DND-41 (cell line): ENCODE results near the gene RHOJ.

Source experiments
- EZH2 ChIP-seq: IDR thresholded peaks from 3 replicates; pipeline ENCODE4 v1.6.1; 2012; ENCODE audit warnings: borderline replicate concordance, low read depth, mild to moderate bottlenecking, moderate library complexity, low read length, inconsistent platforms; ENCODE audit not compliant: severe bottlenecking
- TF ChIP-seq, protein P1 (sequence below): IDR thresholded peaks from 2 replicates; pipeline ENCODE4 v1.5.1; 2012; ENCODE audit warnings: borderline replicate concordance, low read length, moderate library complexity, mild to moderate bottlenecking; ENCODE audit not compliant: poor library complexity, severe bottlenecking; ENCODE audit errors: extremely low read depth

DNA sequence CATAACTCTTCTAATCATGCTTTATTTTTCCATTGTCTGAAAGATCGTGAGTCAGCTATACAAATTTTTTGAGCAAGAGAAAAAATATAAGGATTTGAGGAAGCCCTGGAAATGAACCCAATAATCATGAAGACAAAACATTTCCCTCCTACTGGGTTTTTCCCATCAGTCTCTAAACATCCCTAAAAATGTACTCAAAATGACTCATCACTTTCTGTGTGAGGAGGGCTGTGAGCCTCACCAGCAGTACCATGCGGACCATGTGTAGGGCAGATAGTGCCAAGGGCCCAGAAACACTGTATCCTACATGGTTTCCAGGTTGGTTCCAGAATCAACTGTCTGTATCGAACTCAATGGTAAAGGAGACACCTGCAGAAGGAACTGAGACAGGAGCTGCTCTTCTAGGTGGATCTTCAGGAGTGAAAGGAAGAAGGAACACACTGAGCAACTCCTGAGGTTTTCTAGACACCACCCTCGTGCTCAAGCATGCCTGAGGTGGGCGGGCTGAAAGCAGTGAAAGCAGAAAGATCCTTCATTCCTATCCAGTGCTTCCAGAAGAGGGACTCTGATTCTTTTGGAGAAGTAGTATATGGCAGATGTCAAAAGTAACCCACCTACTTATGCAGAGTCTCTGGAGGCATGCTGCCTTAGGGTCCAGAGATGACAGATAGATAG lies 48.6 kb upstream of the RHOJ start:
- TF ChIP-seq EZH2: no peak
- TF ChIP-seq, protein P1, sequence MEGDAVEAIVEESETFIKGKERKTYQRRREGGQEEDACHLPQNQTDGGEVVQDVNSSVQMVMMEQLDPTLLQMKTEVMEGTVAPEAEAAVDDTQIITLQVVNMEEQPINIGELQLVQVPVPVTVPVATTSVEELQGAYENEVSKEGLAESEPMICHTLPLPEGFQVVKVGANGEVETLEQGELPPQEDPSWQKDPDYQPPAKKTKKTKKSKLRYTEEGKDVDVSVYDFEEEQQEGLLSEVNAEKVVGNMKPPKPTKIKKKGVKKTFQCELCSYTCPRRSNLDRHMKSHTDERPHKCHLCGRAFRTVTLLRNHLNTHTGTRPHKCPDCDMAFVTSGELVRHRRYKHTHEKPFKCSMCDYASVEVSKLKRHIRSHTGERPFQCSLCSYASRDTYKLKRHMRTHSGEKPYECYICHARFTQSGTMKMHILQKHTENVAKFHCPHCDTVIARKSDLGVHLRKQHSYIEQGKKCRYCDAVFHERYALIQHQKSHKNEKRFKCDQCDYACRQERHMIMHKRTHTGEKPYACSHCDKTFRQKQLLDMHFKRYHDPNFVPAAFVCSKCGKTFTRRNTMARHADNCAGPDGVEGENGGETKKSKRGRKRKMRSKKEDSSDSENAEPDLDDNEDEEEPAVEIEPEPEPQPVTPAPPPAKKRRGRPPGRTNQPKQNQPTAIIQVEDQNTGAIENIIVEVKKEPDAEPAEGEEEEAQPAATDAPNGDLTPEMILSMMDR: no peak
